ENCODE measurements around the gene MALSU1. TPM values are rescaled to one million over a fixed set of nuclear protein-coding genes. Genes with fewer than 3 reads are reported as not detected.

MALSU1 gene
- total and polyA plus RNA-seq, 2 of the 13 experiments (the other 11 are each of a cell fraction or from before 2014, with no cell fraction given) = 72.0 to 141 TPM

GRCh38 chr7:23299770-23300300, 696 bp downstream of the MALSU1 start (continued):
- TF ChIP-seq ZHX2 (IDR thresholded peaks at IDR 0.05; ENCODE audit: low read depth) = no peak
- TF ChIP-seq ZHX2 (CRISPR knock-in tag; IDR thresholded peaks at IDR 0.05; ENCODE audit: borderline replicate concordance) = no peak
- no peak for TF ChIP-seq REST (IDR thresholded peaks at IDR 0.05; ENCODE audit: borderline replicate concordance in 1 of 2, low read depth in 1 of 2, low read length in 2 of 2)
- TF ChIP-seq ZNF761 (CRISPR knock-in tag; conservative IDR thresholded peaks at IDR 0.05) = no peak
- TF ChIP-seq ZNF768 (CRISPR knock-in tag; IDR thresholded peaks at IDR 0.05) = no peak
- no peak for TF ChIP-seq ZNF230 (CRISPR knock-in tag; IDR thresholded peaks at IDR 0.05)
- no peak for TF ChIP-seq KLF16 (CRISPR knock-in tag; IDR thresholded peaks at IDR 0.05)
- no peak; the same call in 1 of the 2 replicates for TF ChIP-seq ZBTB42 (CRISPR knock-in tag; IDR thresholded peaks at IDR 0.05)
- TF ChIP-seq ZNF225 (CRISPR knock-in tag; IDR thresholded peaks at IDR 0.05) = no peak
- no peak for TF ChIP-seq ZBTB25 (CRISPR knock-in tag; IDR thresholded peaks at IDR 0.05)
- TF ChIP-seq ESRRA (CRISPR knock-in tag; IDR thresholded peaks at IDR 0.05; ENCODE audit: low read depth) = 0 out of 2 replicates have a peak, but pooled peaks have one; percentile 9
- TF ChIP-seq ZNF343 (CRISPR knock-in tag; IDR thresholded peaks at IDR 0.05) = 0 out of 2 replicates have a peak, but pooled peaks have one; percentile 10
- TF ChIP-seq IRF2 (CRISPR knock-in tag; IDR thresholded peaks at IDR 0.05) = no peak
- 0 out of 2 replicates have a peak, but pooled peaks have one; percentile 10 for TF ChIP-seq ZSCAN31 (CRISPR knock-in tag; IDR thresholded peaks at IDR 0.05; ENCODE audit: low read depth)
- no peak for TF ChIP-seq ATM (IDR thresholded peaks at IDR 0.05; ENCODE audit: borderline replicate concordance)
- TF ChIP-seq IKZF4 (CRISPR knock-in tag; IDR thresholded peaks at IDR 0.05; ENCODE audit: borderline replicate concordance, low read depth, not compliant biosample characterization) = no peak
- TF ChIP-seq SMARCE1 (IDR thresholded peaks at IDR 0.05; ENCODE audit: borderline replicate concordance) = no peak
- no peak for TF ChIP-seq CENPBD1 (CRISPR knock-in tag; IDR thresholded peaks at IDR 0.05; ENCODE audit: borderline replicate concordance, low read depth)
- TF ChIP-seq ZNF749 (CRISPR knock-in tag; IDR thresholded peaks at IDR 0.05; ENCODE audit: borderline replicate concordance) = no peak
